Kidney epithelial cell (primary cell): ENCODE measurements around the gene SHCBP1L. TPM values are rescaled to one million over a fixed set of nuclear protein-coding genes. Genes with fewer than 3 reads are reported as not detected.

Experiments
- DNase-seq: peaks from one replicate; pipeline ENCODE4 v3.0.0-alpha.2; 2010; ENCODE audit warnings: low read depth
- H3K27me3 ChIP-seq: 2 replicates; pipeline ENCODE4 v1.6.0; 2011; ENCODE audit warnings: low read length; ENCODE audit not compliant: control insufficient read depth, insufficient read depth
- H3K36me3 ChIP-seq: 2 replicates; pipeline ENCODE4 v1.5.1; 2011; ENCODE audit warnings: low read length; ENCODE audit not compliant: control insufficient read depth, insufficient read depth
- H3K4me3 ChIP-seq: 2 replicates; pipeline ENCODE4 v1.5.1; 2011; ENCODE audit warnings: low read depth, mild to moderate bottlenecking, control low read depth, low read length
- total RNA-seq: library from RNA; depleted of rRNA; stranded (reverse); fragments of >200 nt; gene quantifications from 2 replicates; pipeline ENCODE4 v1.2.3, GENCODE V29; 2015
- TF ChIP-seq, protein P1 (sequence below): IDR thresholded peaks from 2 replicates; pipeline ENCODE4 v1.5.1; 2011; ENCODE audit warnings: mild to moderate bottlenecking, moderate library complexity, low read length, control low read depth, inconsistent platforms; ENCODE audit not compliant: insufficient read depth, poor library complexity, severe bottlenecking

Gene SHCBP1L
- total RNA-seq, 1 donor from 2014 or later = 0.17 TPM

GRCh38 chr1:182995894-182996293 is 42.9 kb upstream of the SHCBP1L start:
- no peak for DNase-seq
- TF ChIP-seq, protein P1, sequence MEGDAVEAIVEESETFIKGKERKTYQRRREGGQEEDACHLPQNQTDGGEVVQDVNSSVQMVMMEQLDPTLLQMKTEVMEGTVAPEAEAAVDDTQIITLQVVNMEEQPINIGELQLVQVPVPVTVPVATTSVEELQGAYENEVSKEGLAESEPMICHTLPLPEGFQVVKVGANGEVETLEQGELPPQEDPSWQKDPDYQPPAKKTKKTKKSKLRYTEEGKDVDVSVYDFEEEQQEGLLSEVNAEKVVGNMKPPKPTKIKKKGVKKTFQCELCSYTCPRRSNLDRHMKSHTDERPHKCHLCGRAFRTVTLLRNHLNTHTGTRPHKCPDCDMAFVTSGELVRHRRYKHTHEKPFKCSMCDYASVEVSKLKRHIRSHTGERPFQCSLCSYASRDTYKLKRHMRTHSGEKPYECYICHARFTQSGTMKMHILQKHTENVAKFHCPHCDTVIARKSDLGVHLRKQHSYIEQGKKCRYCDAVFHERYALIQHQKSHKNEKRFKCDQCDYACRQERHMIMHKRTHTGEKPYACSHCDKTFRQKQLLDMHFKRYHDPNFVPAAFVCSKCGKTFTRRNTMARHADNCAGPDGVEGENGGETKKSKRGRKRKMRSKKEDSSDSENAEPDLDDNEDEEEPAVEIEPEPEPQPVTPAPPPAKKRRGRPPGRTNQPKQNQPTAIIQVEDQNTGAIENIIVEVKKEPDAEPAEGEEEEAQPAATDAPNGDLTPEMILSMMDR = no peak
- no peak overlapping the region for H3K4me3 ChIP-seq
- H3K27me3 ChIP-seq = no peaks in the 10 kb centered on the region
- H3K36me3 ChIP-seq = no peaks in the 10 kb centered on the region

DNA sequence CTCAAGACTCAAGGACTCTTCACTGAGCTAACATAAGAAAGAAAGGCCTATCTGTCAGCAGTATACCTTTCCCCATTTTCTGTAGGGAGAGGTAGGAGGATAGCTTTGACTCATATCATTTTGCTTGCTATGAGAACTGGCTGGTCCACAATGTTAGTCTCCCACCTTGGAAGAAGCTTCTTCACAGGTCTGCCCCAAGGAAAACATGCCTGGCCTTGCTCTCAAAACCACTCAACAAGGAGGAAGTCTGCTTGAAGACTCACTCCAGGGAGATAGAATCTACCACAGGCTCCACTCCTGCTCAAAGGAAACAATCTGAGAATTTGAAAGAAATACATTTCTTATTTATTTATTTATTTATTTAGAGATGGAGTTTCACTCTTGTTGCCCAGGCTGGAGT is 40.8 kb upstream of the SHCBP1L start:
- Histone ChIP-seq H3K27me3 (no peaks in the 10 kb centered on the region), H3K4me3 (no peak overlapping the region), H3K36me3 (no peaks in the 10 kb centered on the region)
- no peak for DNase-seq
- TF ChIP-seq, protein P1 = no peak

DNA sequence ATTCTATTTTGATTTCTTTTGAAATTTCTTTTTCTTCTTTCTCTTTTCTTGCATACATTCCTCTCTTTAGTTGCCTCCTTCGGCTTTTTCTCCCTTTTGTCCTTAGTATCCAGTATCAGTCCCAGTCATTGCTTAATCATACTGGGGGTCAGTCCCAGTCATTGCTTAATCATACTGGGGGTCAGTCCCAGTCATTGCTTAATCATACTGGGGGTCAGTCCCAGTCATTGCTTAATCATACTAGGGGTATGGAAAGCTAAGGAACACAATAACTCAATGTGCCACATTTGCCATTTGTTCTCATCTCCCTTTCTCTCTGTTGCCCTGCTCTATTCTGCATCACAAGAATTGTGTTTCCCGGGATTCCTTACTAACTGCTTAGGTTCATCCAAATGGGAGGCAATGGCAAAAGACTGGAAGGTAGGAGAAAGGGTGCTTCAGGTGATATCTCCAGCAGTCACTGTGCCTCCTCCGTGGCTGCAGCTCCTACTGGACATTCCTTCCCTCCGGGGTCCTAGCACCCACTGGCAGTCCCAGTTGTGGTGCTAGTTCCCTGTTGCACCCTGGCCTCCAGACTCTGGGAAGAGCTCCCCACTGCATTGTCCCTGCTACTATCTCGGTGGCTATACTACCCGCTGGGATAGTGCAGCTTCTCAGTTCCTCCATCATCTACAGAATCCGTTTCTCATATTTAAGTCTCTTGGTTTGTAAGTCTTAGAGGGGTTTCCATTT is 37.6 kb upstream of the SHCBP1L start:
- no peak overlapping the region for H3K4me3 ChIP-seq
- no peak for DNase-seq
- TF ChIP-seq, protein P1 = no peak
- no peaks in the 10 kb centered on the region for H3K36me3 ChIP-seq
- no peaks in the 10 kb centered on the region for H3K27me3 ChIP-seq

- DNase-seq = no peak
- no peaks in the 10 kb centered on the region for H3K36me3 ChIP-seq
- H3K4me3 ChIP-seq = no peak overlapping the region
- TF ChIP-seq, protein P1 = no peak
- no peaks in the 10 kb centered on the region for H3K27me3 ChIP-seq
Measured at GRCh38 chr1:182985876-182986275, 32.9 kb upstream of the SHCBP1L start.

DNA sequence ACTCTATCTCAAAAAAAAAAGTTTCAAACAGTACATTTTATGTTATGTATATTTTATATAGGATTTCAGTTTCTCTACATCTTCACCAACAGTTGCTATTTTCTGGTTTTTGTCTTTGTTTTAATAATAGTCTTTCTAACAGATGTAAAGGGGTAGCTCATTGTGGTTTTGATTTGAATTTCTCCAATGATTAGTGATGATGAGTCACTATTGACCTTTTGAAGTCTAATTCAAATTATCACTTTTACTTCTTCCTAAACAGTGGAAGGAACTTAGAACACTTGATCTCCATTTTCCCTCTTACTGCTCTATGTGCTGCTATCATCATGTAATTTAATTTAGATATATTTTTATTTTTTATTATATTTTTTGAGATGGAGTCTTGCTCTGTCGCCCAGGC is 31.7 kb upstream of the SHCBP1L start:
- no peak for DNase-seq
- H3K36me3 ChIP-seq = no peaks in the 10 kb centered on the region
- no peak overlapping the region for H3K4me3 ChIP-seq
- no peaks in the 10 kb centered on the region for H3K27me3 ChIP-seq
- TF ChIP-seq, protein P1 = no peak

DNA sequence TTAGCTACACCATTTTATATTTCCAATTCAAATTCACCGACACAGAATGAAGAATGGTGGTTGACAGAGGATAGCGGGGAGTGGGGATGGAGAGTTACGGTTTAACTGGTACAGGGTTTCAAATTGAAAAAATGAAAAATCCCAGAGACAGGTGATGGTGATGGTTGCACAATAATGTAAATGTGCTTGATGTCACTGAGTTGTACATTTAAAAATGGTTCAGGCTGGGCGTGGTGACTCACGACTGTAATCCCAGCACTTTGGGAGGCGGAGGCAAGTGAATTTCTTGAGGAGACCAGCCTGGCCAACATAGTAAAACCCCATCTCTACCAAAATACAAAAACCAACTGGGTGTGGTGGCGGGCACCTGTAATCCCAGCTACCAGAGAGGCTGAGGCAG is 31.2 kb upstream of the SHCBP1L start:
- TF ChIP-seq, protein P1 = no peak
- Histone ChIP-seq H3K36me3 (no peaks in the 10 kb centered on the region), H3K27me3 (no peaks in the 10 kb centered on the region), H3K4me3 (no peak overlapping the region)
- no peak for DNase-seq
